HG02840 (cell line): ENCODE data around the gene CHD2.
"Not testable (repeated sequence)": the region's sequence is repeated elsewhere in the genome, so short reads cannot be mapped to it uniquely, and the experiment has no call there.

Source experiments
- ATAC-seq: cut with Tn5 transposase; IDR thresholded peaks from one replicate; pipeline ENCODE4 v1.9.1; 2021; ENCODE audit warnings: mild to moderate bottlenecking, moderate library complexity, moderate number of reproducible peaks; ENCODE audit not compliant: unreplicated experiment, low FRiP score

CHD2 gene

DNA sequence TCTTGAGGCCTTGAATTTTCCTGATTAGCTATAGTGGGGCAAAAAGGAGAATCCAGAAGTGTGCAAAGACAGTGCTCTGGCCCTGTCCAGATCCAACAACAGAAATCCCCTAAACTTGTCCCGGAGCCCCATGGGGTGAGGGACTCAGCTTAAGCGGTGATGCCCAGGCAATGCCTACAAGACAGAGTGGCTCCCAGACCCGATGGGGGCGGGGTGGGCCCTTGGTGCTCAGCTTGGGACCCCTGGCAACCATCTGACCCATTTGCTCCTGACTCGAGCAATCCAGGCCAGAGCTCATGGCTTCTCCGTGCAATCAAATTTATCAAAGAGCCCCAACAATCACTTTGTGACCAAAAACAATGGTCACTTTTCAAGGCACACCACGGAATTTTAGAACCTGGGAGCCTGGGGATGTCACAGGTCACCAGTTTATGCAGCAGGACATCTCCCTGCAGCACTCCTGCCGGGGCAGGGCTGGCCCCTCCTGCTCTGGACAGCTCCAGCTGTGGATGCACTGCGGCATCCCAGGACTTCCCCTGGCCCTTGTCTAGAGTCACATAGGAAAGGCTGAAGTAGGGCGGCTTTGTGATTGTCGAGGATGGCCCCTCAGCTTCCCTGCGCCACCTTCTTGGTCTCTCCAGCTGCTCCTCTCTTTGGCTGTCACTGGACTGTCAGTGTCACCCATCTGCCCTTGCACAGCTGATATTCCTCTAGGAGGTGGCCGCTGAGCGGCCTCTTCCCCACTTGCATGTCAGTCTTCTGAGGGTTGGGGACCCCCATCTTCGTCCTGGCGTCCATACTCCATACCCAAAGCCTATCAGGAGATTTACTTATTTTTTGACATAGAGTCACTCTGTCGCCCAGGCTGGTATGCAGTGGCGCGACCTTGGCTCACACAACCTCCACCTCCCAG lies 160.5 kb downstream of the CHD2 start:
- no peak for ATAC-seq

DNA sequence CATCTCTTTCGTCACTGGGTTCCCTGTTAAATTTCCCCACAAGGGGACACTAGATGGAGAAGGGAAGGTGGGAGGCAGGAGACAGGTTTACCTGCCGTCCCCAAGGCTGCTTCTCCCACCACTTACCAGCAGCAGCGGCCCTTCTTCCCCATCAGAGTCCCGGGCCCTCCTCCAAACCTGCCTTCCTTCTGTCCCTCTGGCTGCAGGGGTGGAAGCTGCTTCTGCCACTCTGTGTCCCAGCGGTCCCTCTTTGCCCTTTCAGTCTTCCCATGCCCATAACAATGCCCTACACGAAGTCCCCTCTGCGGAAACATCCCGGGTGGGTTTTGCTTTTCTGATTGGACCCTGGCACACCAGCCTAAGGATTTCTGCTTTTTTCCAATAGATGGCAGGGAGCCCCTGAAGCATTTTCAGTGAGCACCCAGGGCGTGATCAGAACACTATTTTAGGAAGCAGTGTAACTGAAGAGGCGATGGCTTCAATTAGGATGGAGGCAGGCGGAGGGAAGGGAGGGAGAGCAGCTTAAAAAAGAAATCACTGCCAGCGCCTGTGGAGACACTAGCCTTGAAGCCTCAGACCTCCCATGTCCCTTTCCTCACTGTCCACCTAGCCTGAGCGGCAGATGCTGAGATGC lies 162.6 kb downstream of the CHD2 start:
- ATAC-seq: not testable (repeated sequence)

DNA sequence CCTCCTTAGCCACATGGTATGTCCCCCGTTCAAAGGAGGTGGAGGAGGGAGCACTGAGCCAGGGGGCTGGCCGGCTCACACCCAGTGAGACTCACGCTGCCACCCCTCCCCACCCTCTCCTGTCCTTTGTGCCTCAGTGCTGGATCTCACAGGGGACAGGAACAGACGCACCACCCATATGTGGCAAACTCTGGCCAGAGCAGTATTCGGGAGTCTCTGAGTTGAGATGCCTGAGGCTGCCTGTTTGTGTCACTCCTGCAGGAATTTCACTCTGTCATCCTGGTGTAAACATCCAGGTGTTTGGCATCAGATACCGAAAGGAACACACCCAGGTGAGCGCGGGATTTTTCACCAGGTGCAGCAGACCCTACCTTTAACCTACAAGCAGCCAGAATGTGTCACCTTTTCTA lies 163.1 kb downstream of the CHD2 start:
- ATAC-seq: no peak

DNA sequence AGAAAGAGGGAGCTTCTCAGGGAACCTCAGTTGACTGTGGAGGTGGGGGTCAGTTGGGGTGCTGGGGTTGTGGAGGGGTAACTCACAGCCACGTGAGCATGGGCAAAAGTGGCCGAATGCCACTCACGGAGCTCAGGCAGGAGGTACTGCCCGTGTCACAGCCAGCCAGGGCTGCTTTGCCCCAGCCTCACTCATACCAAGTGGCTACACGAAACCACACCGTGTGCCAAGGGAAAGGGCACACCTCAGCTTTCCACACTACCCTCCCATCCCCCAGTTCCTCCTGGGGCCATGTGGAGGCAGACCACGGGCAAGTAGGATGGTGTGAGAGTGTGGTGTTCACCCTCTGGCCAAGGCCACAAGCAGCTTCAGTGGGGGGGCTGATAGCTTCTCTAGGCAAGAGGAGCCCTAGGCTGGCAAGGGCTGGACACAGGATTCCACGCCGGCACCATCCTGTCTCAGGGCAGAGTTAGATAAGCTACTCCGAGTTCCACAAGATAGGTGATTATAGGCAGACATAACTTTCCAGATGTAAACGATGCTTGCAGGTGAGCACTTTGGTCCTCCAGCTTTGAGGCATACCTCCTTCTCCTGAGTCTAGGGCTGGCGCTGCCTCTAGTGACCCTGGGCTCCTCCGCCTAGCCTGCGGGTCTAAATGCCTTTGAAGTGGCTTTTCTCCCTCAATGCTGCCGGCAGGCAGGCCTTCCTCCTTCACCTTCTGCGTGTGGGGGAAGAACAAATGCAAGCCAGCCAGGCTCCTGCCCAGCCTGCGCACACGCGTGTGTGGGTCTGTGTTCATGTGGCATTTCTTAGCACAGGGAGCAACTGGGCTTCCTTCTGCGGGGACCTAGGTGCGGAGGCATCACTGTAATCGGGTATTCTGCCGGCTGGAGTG lies 163.9 kb downstream of the CHD2 start:
- no peak for ATAC-seq

DNA sequence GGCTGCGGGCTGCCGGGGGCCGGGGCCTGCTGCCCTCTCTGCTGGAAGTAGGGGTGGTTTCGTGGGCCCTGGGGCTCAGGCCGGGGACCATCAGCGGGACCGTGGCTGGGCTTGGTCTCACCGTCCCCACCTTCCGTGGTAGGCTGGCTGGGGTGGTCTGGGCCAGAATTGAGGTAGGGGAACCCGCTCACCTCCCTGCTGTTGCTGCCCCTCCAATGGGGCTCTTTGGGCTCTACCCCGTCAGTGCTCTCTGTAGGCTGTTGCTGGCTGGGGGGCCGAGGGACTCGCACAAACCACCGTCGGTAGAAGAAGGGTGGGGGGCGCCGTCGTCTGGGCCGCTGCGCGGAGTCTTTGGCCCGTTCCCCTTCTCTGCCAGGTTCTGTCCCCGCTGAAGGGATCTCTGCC lies 165.5 kb downstream of the CHD2 start:
- no peak for ATAC-seq

DNA sequence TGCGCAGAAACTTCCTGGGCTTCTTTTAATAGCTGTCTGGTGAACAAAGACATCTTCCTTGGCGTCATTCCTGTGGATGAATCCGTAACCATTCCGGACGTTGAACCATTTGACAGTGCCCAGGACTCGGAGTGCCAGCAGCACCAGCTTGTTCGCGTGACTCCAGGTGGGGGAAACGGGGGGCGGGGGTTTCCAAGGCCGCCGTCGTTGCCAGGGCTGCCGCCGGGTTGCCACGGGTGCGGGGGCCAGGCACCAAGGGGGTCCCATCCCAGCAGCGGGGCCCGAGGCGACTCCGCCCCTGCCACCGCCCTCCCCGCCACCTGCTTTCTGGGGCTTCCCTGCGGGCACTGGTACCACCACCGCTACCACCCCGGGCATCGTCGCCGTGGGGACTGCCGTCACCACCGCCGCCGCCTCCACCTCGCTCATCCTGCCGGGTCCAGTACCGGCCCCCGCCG lies 166.1 kb downstream of the CHD2 start:
- ATAC-seq: no peak

DNA sequence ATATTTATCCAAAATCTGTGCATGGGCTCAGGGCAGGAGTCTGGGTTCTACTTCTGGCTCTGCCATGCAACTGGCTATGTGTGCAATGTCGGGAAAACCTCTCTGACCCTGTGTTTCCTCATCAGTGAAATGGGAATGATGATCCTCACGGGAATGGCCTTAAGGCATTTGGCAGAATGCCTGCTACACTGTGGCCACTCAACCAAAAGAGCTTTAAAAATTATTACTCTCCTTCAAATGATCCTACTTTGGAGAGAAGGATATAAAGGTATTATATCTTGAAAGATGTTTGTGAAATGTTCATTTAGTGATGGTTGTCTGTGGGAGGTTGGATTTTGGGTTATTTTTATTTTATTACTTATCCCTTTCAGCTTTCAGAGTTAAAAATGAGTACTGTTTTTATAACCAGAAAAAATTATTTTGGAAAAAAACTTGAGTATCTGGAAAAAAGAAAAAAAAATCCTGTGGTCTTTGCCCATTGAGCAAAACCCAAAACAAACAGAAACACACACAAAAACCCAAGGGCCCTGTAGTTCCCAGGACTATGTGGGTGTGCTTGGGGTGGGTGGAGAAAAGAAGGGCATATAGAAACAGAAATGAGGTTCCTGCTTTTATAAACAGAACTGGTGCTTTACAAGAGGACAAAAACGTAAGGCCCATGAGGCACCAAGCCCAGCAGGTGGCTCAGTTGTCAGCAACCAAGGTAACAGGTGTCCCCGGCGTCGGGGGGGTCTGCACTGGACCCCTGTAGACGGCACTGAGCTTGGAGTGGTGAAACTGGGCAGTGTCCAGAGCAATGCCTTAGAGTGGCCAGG lies 166.9 kb downstream of the CHD2 start:
- no peak for ATAC-seq

DNA sequence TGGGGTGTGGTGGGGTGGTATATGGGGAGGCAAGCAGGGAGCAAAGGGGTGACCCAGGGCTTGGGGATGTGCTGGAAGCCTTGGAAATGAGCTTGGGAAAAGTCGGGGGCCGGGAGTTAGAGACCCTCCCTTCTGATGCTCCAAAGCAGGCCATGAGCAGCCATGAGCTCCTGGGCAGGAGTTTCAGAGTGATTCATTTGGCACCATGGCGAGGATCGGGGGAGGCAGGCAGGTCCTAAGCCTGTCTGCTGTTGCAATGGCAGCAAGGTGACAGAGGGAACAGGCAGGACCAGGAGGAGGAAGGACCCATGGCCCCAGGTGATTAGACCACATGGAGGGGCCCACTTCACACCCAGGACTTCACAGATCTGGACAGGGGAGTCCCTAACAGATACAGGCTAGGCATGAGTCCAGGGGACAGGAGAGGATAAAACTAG lies 167.5 kb downstream of the CHD2 start:
- no peak for ATAC-seq

DNA sequence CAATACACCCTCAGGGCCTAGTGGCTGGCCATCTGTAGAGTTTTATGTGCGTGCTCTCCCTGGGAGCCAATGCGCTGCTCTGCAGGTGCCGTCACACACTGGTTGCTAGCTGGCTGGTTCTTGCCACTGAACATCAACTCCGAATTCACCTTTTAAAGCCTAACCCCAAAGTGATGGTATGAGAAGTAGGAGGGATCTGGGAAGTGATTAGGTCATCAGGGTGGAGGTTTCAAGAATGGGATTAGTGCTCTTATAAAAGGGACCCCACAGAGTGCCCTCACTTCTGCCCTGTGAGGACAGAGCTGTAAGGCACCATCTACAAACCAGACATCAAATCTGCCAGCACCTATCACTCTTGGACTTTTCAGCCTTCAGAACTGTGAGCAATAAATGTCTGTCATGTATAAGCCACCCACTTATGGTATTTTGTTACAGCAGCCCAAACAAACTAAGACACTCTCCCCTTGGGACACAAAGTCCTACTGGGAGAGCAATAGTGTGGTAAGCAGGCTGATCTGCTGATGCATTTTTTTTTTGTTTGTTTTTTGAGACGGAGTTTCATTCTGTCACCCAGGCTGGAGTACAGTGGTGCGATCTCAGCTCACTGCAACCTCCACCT lies 168.6 kb downstream of the CHD2 start:
- ATAC-seq: no peak

DNA sequence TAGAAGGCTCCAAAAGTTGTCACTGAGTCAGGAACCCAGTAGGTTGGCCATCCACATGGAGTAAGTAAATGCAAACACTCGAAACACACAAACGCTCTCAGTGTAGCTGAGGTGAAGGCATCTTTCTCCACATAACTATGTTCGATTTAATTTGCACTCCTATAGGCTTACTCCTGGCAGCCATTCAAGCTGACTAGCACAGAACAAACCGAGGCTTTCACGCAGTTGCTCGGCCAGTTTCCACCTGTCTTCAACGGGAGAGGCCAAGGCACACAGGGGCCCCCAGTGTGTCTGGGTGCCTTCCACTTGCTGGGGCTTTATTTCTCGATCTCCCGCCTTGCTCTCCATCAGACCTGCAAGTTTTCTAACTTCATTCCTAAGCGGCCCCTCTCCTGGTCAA lies 170.0 kb downstream of the CHD2 start:
- no peak for ATAC-seq

DNA sequence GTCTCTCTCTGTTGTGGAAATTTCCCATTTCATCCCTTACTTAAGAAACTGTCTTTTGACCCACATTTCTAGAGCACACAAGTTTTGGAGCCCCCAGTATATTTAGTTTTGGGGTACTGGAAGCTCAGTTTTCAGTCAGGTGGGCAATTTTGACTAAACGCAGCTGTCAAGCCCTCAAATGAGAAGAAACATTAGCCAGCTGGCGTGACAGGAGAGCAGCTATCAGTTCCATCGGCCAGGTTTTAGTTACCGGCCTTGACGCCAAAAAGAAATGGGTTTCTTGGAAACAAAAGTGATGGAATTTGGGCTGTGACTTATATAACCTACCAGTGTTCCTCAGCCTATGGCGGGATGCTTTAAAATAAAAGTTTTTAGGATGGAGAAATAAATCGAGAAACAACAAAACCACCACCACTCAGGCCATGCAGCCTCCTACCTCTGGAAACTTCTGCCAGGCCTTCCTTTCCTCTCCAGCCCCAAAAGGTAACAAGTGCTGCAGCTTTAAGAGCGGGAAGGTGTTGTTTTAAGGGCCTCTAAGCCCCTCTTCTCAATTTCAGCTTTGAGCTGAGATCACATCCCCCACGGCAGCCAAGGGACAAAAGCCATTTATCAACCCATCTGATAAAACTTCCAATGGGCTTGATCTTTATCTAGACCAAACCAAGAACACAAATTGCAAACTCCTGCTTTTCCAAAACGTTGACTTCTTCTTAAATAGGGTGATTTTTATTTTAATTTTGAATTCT lies 170.6 kb downstream of the CHD2 start:
- ATAC-seq: no peak

DNA sequence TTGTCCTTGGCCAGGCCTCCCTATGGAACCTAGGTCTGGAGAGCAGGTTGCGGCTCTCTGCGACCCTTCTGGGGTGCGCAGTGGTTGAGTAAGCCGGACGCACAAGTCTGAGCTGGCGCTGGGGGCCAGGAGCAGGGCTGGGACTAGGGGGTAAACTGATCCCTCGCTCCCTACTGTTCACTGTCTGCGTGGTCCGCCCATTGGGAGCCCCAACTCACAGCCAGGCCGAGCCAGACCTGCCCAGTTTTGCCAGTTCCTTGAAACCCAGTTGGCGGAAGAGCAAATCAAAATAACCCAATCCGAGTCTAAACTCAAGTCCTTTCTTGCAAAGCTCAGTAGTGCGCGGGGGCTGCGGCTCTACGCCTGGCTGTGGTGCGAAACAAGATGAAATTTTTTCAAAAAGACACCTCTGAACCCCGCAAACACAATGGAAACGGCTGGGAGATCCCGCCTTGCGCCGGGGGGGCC lies 171.4 kb downstream of the CHD2 start:
- ATAC-seq: no peak

DNA sequence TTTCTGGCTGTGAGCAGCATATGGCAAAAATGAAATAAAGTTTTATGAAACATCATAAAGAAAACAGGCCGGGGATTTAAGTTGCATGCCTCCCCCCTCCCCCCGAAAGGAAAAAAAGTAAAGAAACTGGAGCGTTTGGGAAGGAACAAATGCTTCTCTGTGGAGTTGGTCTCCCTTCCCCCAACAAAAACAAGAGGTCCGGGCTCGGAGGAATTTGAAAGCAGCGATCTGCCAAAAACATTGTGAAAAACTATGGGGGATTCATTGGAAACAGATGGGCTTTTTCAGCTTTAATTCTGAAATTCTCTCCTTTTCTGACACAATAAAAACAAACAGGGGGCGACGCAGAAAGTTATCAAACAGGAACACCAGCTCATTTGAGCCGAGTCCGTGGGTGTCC lies 171.9 kb downstream of the CHD2 start:
- ATAC-seq: no peak

DNA sequence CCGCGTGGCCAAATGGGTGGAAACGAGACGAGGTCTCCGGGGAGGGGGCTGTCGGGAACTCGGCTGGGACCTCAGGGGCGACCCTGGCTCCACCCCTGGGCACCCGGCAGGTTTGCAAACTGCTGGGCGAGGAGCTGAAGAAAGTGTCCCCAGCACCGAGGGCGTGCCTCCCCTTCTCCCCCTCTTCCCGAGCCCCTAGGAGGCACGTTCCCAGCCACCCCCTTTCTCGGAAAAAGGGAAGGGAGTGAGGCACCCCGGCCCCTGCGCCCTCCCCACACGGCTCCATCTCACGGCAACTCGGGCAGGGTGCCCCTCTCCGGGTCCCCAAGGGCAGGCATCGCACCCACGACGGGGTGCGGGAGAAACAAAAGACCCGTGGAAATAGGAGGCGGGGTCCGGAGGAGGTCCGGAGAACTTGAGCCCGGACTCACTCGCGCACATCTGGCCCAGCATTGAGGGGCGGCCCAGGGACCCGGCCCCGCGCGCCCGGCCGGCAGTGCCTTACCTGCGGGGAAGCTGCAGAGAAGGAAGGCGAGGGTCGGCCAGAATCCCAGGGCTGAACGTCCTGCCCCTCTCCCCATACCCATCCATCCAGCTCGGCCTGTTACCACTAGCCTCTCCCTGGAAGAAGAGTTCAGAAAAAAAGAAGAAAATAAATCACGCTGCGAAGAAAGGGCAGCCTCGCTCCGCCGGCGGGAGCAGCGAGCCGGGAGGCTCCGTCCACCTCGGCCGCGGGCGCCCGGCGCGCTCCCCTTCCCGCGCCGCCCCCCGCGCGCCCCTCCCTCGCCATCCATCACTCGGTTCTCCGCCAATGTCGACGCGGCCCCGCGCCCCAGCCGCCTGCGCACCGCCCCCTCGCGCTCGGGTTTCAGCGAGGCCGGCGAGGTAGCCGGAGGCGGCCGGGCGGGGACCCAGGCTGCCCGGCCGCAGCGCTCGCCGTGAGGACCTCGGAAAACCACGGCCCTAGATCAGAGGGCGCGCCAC lies 172.6 kb downstream of the CHD2 start:
- ATAC-seq: no peak

DNA sequence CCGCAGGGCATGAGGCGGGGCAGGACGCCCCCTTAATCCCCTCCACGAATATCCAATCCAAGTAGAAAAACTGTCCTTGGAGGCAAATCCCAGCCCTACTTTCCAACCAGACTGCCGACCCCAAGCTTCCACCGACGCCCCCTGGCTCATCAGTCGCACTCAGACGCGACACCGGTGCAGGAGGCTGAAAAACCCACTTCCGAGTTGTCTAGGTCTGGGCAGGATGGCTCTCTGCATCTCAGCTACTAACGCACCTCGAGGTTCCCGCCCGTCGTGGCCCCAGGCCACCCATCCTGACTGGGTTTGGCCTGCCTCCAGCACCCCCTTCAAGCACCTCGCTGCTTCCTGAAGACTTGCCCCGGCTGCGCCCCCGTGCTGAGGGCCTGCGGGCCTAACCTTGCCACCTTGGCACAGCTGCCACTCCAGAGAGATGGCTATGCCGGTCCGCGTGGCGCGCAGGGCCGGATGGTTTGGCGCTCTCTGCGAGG lies 173.4 kb downstream of the CHD2 start:
- no peak for ATAC-seq

DNA sequence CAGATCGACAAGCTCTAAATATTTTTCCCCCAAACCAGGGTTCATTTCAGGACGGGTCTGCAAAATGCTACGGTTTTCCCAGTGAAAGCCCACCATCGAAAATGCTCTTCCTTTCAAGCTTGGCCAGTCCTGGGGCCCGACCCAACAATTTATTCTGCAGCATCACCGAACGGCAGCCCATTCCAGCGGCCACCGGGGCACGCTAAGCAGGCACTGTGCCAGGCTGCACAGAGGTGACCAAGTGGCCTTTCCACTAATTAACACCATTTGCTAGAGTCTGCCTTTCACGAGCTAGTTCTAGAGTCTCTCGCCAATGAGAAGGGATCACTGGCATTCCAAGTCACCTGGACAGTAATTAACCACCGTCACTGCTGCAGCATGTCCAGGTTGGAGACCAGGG lies 174.5 kb downstream of the CHD2 start:
- ATAC-seq: no peak

DNA sequence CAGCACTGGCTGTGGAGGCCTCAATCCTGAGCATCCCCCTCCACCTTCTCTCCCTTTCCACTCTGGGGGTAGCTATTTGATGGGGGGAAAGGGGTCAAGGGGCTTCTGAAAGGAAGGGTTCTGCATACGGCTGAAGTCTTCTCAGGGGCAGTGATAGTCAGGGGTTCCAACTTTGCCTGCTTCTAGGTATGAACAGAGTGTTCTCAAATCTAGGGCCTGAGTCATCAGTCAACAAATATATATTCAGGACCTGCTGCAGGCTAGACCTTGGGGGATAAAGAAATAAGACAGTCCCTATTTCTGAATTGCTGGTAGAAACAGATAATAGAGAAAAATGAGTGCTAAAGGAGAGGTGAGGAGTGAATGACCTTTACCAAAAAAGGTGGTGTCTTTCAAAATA lies 176.1 kb downstream of the CHD2 start:
- no peak for ATAC-seq
